ENCODE data around the gene TMEM178B.

The TMEM178B gene

DNA sequence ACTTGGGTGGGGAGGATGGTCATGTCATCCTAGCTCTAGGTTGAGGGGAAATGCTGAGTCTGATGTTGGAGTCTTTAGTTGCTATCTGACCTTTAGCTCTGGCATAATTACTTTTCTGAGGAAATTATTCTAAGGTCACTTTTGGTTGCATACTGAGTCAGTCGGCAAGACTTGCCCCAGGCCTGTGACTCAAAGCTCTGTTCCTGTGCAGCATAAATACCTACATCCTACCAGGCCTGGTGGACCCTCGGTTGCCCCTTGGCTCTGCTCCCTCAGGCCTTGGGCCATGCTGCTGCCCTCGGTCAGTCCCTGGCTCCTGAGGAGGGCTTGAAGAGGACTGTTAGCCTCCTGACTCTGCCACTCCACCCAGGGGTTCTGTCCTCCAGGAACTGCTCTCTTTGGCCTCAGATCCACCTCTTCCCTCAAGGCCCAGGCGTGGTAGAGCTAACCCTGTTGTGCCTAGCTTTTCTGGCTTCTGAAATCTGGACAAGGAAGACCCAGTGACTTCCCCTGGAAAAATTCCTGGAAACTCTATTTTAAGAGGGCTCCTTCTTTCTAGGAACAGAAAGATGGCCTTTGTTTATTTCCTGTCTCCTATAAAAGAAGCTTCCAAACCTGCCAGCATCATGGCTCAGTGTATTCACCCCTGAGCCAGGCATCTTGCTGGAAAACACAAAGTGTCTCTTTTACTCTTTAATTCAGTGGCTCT is 71.2 kb downstream of the TMEM178B start:
- DNase-seq: no peak
- TF ChIP-seq POLR2A (IDR thresholded peaks at IDR 0.05; ENCODE audit: low read length) (no peak), GATA1 (IDR thresholded peaks at IDR 0.05; ENCODE audit: low read depth, low read length) (no peak)

DNA sequence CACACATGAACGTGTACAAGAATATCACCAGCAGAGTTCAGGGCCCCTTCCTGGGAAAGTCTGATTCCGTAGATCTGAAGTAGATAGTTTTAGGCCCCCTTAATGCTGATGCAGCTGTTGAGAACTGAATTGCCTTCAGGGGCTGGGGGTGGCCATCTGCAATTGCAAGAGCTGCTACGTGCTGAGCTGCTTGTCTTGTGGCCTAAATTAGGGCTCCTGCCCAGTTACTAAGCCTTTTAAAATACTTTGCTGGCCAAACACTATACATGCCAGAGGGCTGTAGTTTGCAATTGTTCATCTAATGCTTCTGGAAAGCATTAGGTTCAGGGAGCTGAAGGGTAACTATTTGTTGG is 71.7 kb downstream of the TMEM178B start:
- no peak for TF ChIP-seq GATA1 (IDR thresholded peaks at IDR 0.05; ENCODE audit: low read depth, low read length)
- TF ChIP-seq POLR2A (IDR thresholded peaks at IDR 0.05; ENCODE audit: low read length): no peak
- no peak for DNase-seq

GRCh38 chr7:141147482-141147881 is 73.6 kb downstream of the TMEM178B start:
- no peak for TF ChIP-seq POLR2A (IDR thresholded peaks at IDR 0.05; ENCODE audit: low read length)
- TF ChIP-seq GATA1 (IDR thresholded peaks at IDR 0.05; ENCODE audit: low read depth, low read length): no peak
- DNase-seq: no peak

DNA sequence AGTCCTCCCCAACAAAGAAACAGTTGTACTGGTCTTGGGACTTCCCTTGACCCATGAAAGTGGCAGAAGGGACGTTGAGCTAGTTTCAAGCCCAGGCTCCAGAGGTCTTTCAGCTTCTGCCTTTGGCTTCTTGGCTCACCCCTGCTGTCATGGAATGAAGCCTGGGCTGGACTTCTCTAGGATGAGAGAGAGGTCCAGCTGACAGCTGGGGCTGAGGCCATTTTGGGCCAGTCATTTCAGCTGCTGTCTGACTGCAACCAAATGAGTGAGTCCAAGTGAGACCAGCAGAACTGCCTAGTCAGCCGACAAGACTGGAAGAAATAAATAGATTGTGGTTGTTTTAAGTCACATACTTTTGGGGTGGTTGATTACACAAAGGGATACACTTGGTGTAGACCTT is 76.6 kb downstream of the TMEM178B start:
- no peak for DNase-seq
- TF ChIP-seq POLR2A (IDR thresholded peaks at IDR 0.05; ENCODE audit: low read length) (no peak), GATA1 (IDR thresholded peaks at IDR 0.05; ENCODE audit: low read depth, low read length) (no peak)

DNA sequence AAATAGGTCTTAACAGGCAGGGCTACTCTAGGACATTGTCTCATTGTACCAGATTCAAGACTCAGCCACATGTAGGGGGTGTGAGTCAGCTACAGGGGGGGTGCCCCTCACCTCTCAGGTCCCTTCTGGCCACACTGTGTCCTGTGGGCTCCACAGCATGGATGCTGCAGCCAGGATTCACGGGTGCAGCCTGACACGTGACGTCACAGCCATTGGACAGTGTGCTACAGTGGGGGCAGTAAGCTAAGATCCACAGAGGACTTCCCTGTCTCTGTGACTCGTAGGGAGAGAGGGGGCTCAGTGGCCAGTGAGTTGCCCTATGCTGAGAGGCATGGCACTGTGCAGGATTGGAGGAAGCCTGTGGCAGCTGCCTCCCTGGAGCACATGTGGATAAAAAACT is 77.9 kb downstream of the TMEM178B start:
- TF ChIP-seq GATA1 (IDR thresholded peaks at IDR 0.05; ENCODE audit: low read depth, low read length): no peak
- no peak for TF ChIP-seq POLR2A (IDR thresholded peaks at IDR 0.05; ENCODE audit: low read length)

DNA sequence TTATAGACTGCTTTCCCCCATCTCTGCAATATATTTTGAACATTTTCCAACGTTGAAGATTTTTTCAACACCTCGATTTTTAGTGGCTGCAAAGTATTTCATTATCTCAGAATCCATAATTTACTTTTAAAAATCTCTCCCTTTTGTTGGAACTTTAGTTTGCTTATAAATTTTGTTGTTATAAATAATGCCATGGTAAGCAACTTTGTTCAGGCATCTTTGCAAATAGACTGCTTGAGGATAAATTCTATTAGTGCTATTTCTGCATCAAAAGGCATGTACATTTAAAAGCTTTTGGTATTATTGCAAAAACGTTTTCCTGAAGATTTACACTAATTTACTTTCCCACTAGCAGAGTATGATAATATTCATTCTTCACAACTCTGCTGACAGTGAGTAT is 79.4 kb downstream of the TMEM178B start:
- no peak for DNase-seq
- no peak for TF ChIP-seq POLR2A (IDR thresholded peaks at IDR 0.05; ENCODE audit: low read length)
- TF ChIP-seq GATA1 (IDR thresholded peaks at IDR 0.05; ENCODE audit: low read depth, low read length): no peak

More for the DNA sequence above, 77.9 kb downstream of the TMEM178B start:
- no peak for DNase-seq

- DNase-seq: no peak
- TF ChIP-seq POLR2A (IDR thresholded peaks at IDR 0.05; ENCODE audit: low read length) (no peak), GATA1 (IDR thresholded peaks at IDR 0.05; ENCODE audit: low read depth, low read length) (no peak)
Measured at GRCh38 chr7:141154131-141154732, 80.4 kb downstream of the TMEM178B start.

DNA sequence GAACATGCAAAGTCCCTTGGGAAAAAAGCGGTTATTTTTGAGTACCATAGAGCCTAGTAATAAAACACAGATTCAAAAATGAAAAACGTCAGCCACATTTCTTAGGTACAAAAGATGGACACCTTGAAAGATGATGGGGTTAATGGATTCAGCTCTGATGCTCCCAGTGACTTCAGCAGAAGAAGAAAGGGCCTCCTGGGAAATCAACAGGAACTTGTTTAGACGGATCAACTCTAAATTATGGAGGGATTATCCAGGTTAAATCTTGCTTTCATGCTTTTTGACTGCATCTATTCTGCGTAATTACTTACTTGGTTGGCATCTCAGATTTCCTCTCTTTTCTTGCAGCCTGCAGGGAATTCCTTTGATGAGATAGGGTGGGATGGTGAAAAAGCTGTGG is 82.5 kb downstream of the TMEM178B start:
- no peak for DNase-seq
- TF ChIP-seq GATA1 (IDR thresholded peaks at IDR 0.05; ENCODE audit: low read depth, low read length) (no peak), POLR2A (IDR thresholded peaks at IDR 0.05; ENCODE audit: low read length) (no peak)

DNA sequence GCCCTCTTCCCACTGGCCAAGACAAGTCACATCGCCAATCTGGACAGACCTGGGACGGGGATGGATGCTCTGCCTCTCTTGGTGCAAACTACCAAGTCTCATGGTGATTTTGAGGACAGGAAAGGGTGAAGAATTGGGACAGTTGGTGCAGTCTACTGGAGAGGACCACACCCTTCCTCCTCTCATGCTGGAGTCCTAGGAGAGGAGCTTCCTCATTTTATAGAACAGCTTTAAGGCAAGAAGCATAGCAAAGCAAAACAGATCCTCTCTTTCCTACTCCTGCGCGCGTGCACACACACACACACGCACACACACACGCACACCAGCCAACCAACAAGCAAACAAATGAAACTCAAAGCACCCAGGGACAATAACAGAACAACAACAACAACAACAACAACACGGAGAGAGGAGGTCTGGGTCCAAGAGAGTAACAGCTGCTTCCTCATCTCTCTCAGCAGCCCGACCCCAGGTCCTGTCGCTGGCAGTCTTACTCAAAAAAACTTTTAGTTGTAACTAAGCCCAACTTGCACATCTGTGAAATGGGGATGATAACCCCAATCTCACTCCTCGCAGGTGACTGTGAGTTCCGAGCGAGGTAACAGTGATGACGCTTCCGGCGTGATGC is 83.4 kb downstream of the TMEM178B start:
- no peak for TF ChIP-seq GATA1 (IDR thresholded peaks at IDR 0.05; ENCODE audit: low read depth, low read length)
- no peak for DNase-seq

DNA sequence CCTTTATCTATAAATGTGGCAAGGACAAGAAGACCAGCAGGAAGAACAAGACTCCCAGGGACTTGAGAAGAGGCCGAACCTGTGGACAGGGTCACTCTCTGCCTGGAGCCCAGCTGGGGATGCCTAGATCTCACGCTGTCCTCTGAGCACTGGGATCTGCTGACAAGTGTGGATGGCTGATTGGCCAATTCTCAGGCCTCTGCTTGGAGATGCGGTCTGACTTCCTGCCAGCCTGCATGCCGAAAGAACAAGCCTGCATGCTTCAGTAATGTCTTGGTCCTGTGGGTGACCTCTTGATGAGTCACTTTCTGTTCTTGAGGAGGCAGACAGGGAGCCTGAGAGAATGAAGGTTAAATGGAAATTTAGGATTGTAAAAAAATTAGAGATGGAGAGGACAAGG is 84.7 kb downstream of the TMEM178B start:
- no peak for DNase-seq
- TF ChIP-seq POLR2A (IDR thresholded peaks at IDR 0.05; ENCODE audit: low read length) (no peak), GATA1 (IDR thresholded peaks at IDR 0.05; ENCODE audit: low read depth, low read length) (no peak)

DNA sequence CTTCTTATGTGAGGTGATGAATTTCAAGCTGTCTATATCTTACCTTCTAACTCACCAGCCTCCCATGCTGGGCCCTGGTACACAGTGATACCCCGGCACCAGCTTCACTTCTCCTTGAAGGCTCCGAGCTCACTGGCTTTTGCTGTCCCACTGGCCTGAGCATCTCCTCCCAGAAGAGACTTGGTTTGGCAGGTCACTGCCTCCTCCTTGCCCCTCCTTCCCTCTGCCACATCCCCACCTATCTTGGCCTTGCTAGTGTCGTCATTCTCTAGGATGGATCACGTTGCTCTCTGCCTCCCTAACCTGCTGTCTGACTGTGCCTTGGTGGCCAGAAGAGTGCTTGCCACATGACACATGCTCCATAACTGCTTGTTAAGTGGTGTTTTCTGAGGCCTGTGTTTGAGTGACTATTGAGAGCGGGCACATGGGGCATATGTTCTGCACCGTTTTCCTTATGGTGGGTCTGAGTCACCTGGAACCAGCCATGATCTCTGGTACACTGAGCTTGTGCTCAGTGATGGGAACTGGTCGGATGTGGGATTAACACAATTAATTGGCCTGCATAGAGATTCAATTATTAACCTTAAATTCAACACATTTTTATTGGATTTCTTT is 86.5 kb downstream of the TMEM178B start:
- TF ChIP-seq GATA1 (IDR thresholded peaks at IDR 0.05; ENCODE audit: low read depth, low read length) (no peak), POLR2A (IDR thresholded peaks at IDR 0.05; ENCODE audit: low read length) (no peak)
- no peak for DNase-seq

DNA sequence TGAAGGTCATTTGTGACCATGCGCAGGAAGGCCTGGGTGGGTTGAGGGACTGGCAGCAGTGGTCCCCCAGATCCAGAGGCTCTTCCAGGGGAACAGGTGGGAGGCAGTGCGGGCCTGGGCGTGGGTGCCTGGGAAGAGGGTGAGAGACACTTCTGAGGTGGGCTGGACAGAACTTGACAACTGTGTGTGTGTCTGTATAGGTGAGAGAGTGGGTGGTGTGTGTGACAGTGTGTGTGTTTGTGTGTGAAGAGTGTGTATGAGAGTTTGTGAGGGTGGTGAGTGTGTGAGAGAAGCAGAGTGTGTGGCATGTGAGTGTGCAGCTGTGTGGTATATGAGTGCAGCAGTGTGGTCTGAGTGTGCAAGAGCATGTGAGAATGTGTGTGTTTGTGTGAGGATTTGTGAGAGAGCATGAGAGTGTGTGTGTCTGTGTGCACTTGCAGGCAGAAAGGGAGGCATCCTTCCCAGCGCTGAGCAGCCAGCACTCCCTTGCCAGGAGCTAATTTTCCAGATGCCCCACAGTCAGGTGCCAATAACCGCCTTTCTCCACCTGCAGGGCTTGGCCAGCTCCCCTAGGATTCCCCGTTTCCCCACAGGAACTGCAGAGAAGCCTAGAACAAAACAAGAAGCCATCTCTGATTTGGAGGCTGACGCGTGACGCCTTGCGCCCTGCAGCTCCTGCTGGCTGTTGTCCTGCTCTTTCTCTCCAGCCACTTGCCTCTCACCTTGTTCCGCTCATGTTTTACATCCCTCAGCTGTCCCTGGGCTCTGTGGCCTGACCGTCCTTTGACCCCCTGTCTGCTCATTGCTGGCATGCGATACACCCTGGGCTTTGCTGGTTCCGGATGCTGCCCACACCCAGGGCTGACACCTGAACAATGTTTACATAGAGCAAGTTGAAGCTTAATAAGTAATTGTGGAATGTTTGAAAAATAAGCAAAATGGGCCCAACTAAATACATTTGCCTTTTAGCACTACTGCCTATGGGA is 88.0 kb downstream of the TMEM178B start:
- no peak for DNase-seq
- no peak for TF ChIP-seq POLR2A (IDR thresholded peaks at IDR 0.05; ENCODE audit: low read length)
- TF ChIP-seq GATA1 (IDR thresholded peaks at IDR 0.05; ENCODE audit: low read depth, low read length): no peak

GRCh38 chr7:141165521-141165920 is 91.7 kb downstream of the TMEM178B start:
- no peak for TF ChIP-seq POLR2A (IDR thresholded peaks at IDR 0.05; ENCODE audit: low read length)
- TF ChIP-seq GATA1 (IDR thresholded peaks at IDR 0.05; ENCODE audit: low read depth, low read length): no peak
- no peak for DNase-seq
